ENCODE measurements around the gene CPSF6. TPM values are rescaled to one million over a fixed set of nuclear protein-coding genes. Genes with fewer than 3 reads are reported as not detected.
A peak's percentile ranks its signal among the peaks of the same experiment; 100 is the strongest.

The CPSF6 gene
- total RNA-seq, 1 experiment from 2014 or later, result 167 TPM

DNA sequence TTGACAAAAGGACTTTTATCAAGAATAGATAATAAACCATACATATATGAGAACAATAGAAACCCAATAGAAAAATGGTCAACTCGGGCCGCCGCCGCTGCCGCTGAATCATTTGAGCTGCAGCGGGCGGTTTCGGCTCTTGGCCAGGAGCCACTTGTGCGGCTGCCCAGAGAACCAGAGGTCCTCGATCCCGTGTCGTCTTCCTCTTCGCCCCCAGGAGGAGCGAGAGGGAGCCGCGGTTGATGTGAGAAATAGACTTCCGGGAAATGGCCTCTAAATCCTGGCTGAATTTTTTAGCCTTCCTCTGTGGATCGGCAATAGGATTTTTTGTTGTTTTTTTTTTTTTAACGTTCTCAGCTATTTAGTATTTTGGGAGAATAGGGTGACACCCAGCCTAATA is 44.8 kb downstream of the CPSF6 start:
- TF ChIP-seq, protein P1, sequence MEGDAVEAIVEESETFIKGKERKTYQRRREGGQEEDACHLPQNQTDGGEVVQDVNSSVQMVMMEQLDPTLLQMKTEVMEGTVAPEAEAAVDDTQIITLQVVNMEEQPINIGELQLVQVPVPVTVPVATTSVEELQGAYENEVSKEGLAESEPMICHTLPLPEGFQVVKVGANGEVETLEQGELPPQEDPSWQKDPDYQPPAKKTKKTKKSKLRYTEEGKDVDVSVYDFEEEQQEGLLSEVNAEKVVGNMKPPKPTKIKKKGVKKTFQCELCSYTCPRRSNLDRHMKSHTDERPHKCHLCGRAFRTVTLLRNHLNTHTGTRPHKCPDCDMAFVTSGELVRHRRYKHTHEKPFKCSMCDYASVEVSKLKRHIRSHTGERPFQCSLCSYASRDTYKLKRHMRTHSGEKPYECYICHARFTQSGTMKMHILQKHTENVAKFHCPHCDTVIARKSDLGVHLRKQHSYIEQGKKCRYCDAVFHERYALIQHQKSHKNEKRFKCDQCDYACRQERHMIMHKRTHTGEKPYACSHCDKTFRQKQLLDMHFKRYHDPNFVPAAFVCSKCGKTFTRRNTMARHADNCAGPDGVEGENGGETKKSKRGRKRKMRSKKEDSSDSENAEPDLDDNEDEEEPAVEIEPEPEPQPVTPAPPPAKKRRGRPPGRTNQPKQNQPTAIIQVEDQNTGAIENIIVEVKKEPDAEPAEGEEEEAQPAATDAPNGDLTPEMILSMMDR (conservative IDR thresholded peaks at IDR 0.05; ENCODE audit: low read depth, low read length), result 0 out of 2 replicates have a peak, but pooled peaks have one; percentile 22
- peak; percentile 49 for TF ChIP-seq EZH2 (IDR thresholded peaks at IDR 0.05; ENCODE audit: borderline replicate concordance, low read depth, low read length, poor library complexity, severe bottlenecking)
- Histone ChIP-seq H3K27ac (ENCODE audit: low read depth, low read length, poor library complexity, severe bottlenecking) (no peak overlapping the region), H3K36me3 (ENCODE audit: insufficient read depth, low read length, poor library complexity, severe bottlenecking) (no peaks in the 10 kb centered on the region), H3K4me1 (ENCODE audit: insufficient read depth, low read length, poor library complexity, severe bottlenecking) (no peaks in the 10 kb centered on the region), H3K9me3 (ENCODE audit: low read depth, low read length, poor library complexity, severe bottlenecking) (no peaks in the 10 kb centered on the region), H3K27me3 (replicated peaks; ENCODE audit: insufficient read depth, low read depth, low read length, poor library complexity) (peaks cover 32% of the 10 kb centered on the region), H3K4me3 (ENCODE audit: low read depth, low read length, poor library complexity, severe bottlenecking) (peak overlapping the region; percentile 18)
- intact Hi-C loops (cut with micrococcal nuclease; ENCODE audit: unreplicated experiment), result no loop called here
- DNase-seq (ENCODE audit: low spot score), result peak; percentile 73
- ChIA-PET POLR2A (ENCODE audit: low non-redundant PET) (no interaction called here), CTCF (no interaction called here)
- BruUV-seq (replicated peaks), result no TSS peak

DNA sequence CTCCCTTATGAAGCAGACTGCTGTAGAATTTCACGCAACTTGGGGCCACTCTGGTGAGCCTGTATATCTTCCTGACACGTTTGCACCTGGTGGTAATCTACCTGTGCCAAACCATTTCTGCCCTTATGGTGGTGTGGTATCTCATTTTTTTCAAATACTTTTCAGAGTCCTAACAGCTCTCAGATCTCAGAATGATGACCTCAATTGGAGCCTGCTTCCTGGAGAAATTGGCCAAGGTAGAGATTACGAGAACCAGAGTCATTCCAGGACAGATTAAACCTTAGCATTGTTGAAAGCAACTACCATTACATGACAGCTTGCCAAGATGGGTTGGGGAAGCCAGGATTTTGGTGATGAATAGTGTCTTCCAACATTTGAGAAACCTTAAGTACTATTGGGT is 48.2 kb downstream of the CPSF6 start:
- no peak for TF ChIP-seq EZH2 (IDR thresholded peaks at IDR 0.05; ENCODE audit: borderline replicate concordance, low read depth, low read length, poor library complexity, severe bottlenecking)
- TF ChIP-seq, protein P1 (conservative IDR thresholded peaks at IDR 0.05; ENCODE audit: low read depth, low read length), result no peak

DNA sequence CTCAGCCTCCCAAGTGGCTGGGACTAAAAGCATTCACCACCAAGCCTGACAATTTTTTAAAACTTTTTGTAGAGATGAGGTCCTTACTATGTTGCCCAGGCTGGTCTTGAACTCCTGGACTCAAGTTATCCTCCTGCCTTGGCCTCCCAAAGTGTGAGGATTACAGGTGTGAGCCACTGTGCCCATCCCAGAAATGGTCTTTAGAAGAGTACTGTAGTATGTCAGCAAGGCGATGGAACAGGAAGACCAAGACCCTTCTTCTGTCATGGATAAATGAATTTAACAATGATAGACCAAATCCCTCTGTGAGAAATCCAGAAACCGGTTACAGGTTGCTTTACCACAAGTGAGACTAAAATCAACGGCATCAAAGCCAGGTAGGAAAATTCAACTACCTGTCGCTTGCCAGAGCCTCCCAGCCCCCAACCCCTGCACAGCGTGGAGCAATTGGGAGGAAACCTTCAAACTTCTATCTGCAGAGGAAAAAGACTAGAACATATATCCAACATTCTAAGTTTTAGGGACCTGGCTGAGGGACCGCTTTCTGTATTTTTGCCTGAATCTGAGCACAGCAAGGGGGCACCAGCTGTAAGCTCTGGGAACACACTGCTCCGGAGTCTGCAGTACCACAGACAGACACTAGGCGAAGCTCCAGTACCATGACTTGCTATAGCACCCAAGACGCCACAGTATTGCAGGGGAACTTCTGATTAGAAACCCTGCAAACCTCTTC is 51.3 kb downstream of the CPSF6 start:
- POLR2A ChIA-PET (ENCODE audit: low non-redundant PET), result no interaction called here
- peak; percentile 91 for DNase-seq (ENCODE audit: low spot score)

More for the DNA sequence above, 48.2 kb downstream of the CPSF6 start:
- ChIA-PET POLR2A (ENCODE audit: low non-redundant PET) (no interaction called here), CTCF (no interaction called here)
- H3K4me3 ChIP-seq (ENCODE audit: low read depth, low read length, poor library complexity, severe bottlenecking), result no peak overlapping the region
- no peaks in the 10 kb centered on the region for H3K4me1 ChIP-seq (ENCODE audit: insufficient read depth, low read length, poor library complexity, severe bottlenecking)
- H3K9me3 ChIP-seq (ENCODE audit: low read depth, low read length, poor library complexity, severe bottlenecking), result no peaks in the 10 kb centered on the region
- no peak for DNase-seq (ENCODE audit: low spot score)
- intact Hi-C loops (cut with micrococcal nuclease; ENCODE audit: unreplicated experiment), result no loop called here
- no peaks in the 10 kb centered on the region for H3K36me3 ChIP-seq (ENCODE audit: insufficient read depth, low read length, poor library complexity, severe bottlenecking)
- BruUV-seq (replicated peaks), result no TSS peak
- H3K27me3 ChIP-seq (replicated peaks; ENCODE audit: insufficient read depth, low read depth, low read length, poor library complexity), result peaks cover 32% of the 10 kb centered on the region
- no peak overlapping the region for H3K27ac ChIP-seq (ENCODE audit: low read depth, low read length, poor library complexity, severe bottlenecking)

More for the DNA sequence above, 51.3 kb downstream of the CPSF6 start:
- CTCF ChIA-PET, result interaction anchor here (0.5 to 1.1 kb wide), 4 partner anchors 57 to 349 kb away, joined by 3 to 5 read pairs (median 4); partner anchors contain the start of gene LYZ
- no peak overlapping the region for H3K27ac ChIP-seq (ENCODE audit: low read depth, low read length, poor library complexity, severe bottlenecking)
- no peaks in the 10 kb centered on the region for H3K4me1 ChIP-seq (ENCODE audit: insufficient read depth, low read length, poor library complexity, severe bottlenecking)
- H3K4me3 ChIP-seq (ENCODE audit: low read depth, low read length, poor library complexity, severe bottlenecking), result no peak overlapping the region
- intact Hi-C loops (cut with micrococcal nuclease; ENCODE audit: unreplicated experiment), result loop anchor here (10.0 kb wide), 1 partner anchor 344 kb away; no protein-coding TSS in a partner anchor
- no peak for TF ChIP-seq EZH2 (IDR thresholded peaks at IDR 0.05; ENCODE audit: borderline replicate concordance, low read depth, low read length, poor library complexity, severe bottlenecking)
- TF ChIP-seq, protein P1 (conservative IDR thresholded peaks at IDR 0.05; ENCODE audit: low read depth, low read length), result peak; percentile 94
- H3K36me3 ChIP-seq (ENCODE audit: insufficient read depth, low read length, poor library complexity, severe bottlenecking), result no peaks in the 10 kb centered on the region
- peaks cover 10% of the 10 kb centered on the region for H3K27me3 ChIP-seq (replicated peaks; ENCODE audit: insufficient read depth, low read depth, low read length, poor library complexity)
- no TSS peak for BruUV-seq (replicated peaks)
- no peaks in the 10 kb centered on the region for H3K9me3 ChIP-seq (ENCODE audit: low read depth, low read length, poor library complexity, severe bottlenecking)
